CD14-positive monocyte (primary cell): ENCODE results near the gene MLLT1. TPM values are rescaled to one million over a fixed set of nuclear protein-coding genes. Genes with fewer than 3 reads are reported as not detected.

ENCODE experiments used
- DNase-seq, 3 donors: peaks; one replicate each; pipeline ENCODE4 v3.0.0-alpha.2; 2011 to 2022
- H2AFZ ChIP-seq: 2 replicates; pipeline ENCODE4 v1.6.0; 2012; ENCODE audit warnings: mild to moderate bottlenecking, low read depth, low read length, inconsistent platforms; ENCODE audit not compliant: insufficient read depth, poor library complexity, severe bottlenecking
- H3K27ac ChIP-seq, 2 donors: 1 replicate in 1 of 2; 2 replicates in 1 of 2; pipeline ENCODE4 v1.5.1; 2012 to 2013; ENCODE audit warnings: low read length in 2 of 2, control low read depth in 1 of 2, inconsistent platforms in 1 of 2, low read depth in 1 of 2, mild to moderate bottlenecking in 1 of 2
- H3K27me3 ChIP-seq, 2 donors: one replicate each; pipeline versions ENCODE4 v1.6.0 to v1.6.1; 2011 to 2013; ENCODE audit warnings: low read length in 2 of 2; ENCODE audit not compliant: control insufficient read depth in 2 of 2, insufficient read depth in 2 of 2
- H3K36me3 ChIP-seq, 2 donors: replicated peaks in 1 of 2; 1 replicate in 1 of 2; 2 replicates in 1 of 2; pipeline versions ENCODE4 v1.5.1 to v1.6.1; 2012 to 2013; ENCODE audit warnings: low read length in 2 of 2, control low read depth in 1 of 2, inconsistent platforms in 1 of 2, mild to moderate bottlenecking in 1 of 2; ENCODE audit not compliant: insufficient read depth in 2 of 2, control insufficient read depth in 1 of 2
- H3K4me1 ChIP-seq, 2 donors: 1 replicate in 1 of 2; 2 replicates in 1 of 2; pipeline versions ENCODE4 v1.5.1 to v1.6.1; 2012 to 2013; ENCODE audit warnings: low read length in 2 of 2, control low read depth in 1 of 2, inconsistent platforms in 1 of 2, mild to moderate bottlenecking in 1 of 2, moderate library complexity in 1 of 2; ENCODE audit not compliant: insufficient read depth in 2 of 2, control insufficient read depth in 1 of 2
- H3K4me2 ChIP-seq: replicated peaks from 2 replicates; pipeline ENCODE3; 2012; ENCODE audit warnings: low read length, moderate library complexity, mild to moderate bottlenecking; ENCODE audit not compliant: poor library complexity, severe bottlenecking; ENCODE audit errors: extremely low read depth
- H3K4me3 ChIP-seq, 3 experiments: fragments of 200-600 bp in 1 of 3; sonication (generic) in 1 of 3; replicated peaks in 1 of 3; 1 replicate in 2 of 3; 2 replicates in 1 of 3; pipeline ENCODE4 v1.5.1; 2011 to 2013; ENCODE audit warnings: low read length in 3 of 3, mild to moderate bottlenecking in 3 of 3, control low read depth in 2 of 3, low read depth in 2 of 3, inconsistent platforms in 1 of 3, moderate library complexity in 1 of 3
- H3K79me2 ChIP-seq: 2 replicates; pipeline ENCODE4 v1.6.0; 2012; ENCODE audit warnings: mild to moderate bottlenecking, control low read depth, inconsistent platforms, low read length, moderate library complexity; ENCODE audit not compliant: insufficient read depth
- H3K9ac ChIP-seq: 2 replicates; pipeline ENCODE4 v1.6.0; 2017; ENCODE audit warnings: low read length, mild to moderate bottlenecking; ENCODE audit not compliant: insufficient read depth, poor library complexity, severe bottlenecking
- H3K9me3 ChIP-seq, 2 donors: replicated peaks in 1 of 2; 1 replicate in 1 of 2; 2 replicates in 1 of 2; pipeline versions ENCODE4 v1.5.1 to v1.6.1; 2012 to 2013; ENCODE audit warnings: low read length in 2 of 2, control low read depth in 1 of 2; ENCODE audit not compliant: control insufficient read depth in 1 of 2, insufficient read depth in 1 of 2
- H4K20me1 ChIP-seq: 2 replicates; pipeline ENCODE4 v1.6.0; 2012; ENCODE audit warnings: mild to moderate bottlenecking, low read length, control low read depth, moderate library complexity; ENCODE audit not compliant: insufficient read depth
- H3K27ac Mint-ChIP-seq, 7 donors: one replicate each; pipeline ENCODE4 v1.8.0; 2020; ENCODE audit warnings: mild to moderate bottlenecking in 7 of 7, mixed read lengths in 7 of 7, moderate library complexity in 6 of 7, inconsistent platforms in 2 of 7
- H3K27me3 Mint-ChIP-seq, 3 donors: one replicate each; pipeline ENCODE4 v1.8.0; 2021 to 2022; ENCODE audit warnings: low read depth in 3 of 3, mild to moderate bottlenecking in 3 of 3, mixed read lengths in 3 of 3, moderate library complexity in 3 of 3, inconsistent platforms in 1 of 3
- H3K36me3 Mint-ChIP-seq, 2 donors: one replicate each; pipeline ENCODE4 v1.8.0; 2020; ENCODE audit warnings: mixed read lengths in 2 of 2, inconsistent platforms in 1 of 2, mild to moderate bottlenecking in 1 of 2
- H3K4me1 Mint-ChIP-seq: one replicate; pipeline ENCODE4 v1.8.0; 2020; ENCODE audit warnings: mild to moderate bottlenecking, mixed read lengths
- H3K4me3 Mint-ChIP-seq, 2 donors: one replicate each; pipeline ENCODE4 v1.8.0; 2020; ENCODE audit warnings: mild to moderate bottlenecking in 2 of 2, mixed read lengths in 2 of 2, moderate library complexity in 1 of 2
- H3K9me3 Mint-ChIP-seq, 7 donors: one replicate each; pipeline ENCODE4 v1.8.0; 2020 to 2022; ENCODE audit warnings: mixed read lengths in 7 of 7, mild to moderate bottlenecking in 6 of 7, moderate library complexity in 6 of 7, inconsistent platforms in 2 of 7
- CTCF ChIP-seq: fragments of 200-600 bp; IDR thresholded peaks from one replicate; pipeline ENCODE4 v1.8.0; 2022; ENCODE audit warnings: antibody characterized with exemption, mild to moderate bottlenecking
- WGBS: methylation state at CpG from one replicate; pipeline ENCODE4 v1.1.5; 2013; ENCODE audit warnings: missing lambda C conversion rate; ENCODE audit not compliant: insufficient coverage; 5-methylcytosine and 5-hydroxymethylcytosine counted together
- intact Hi-C, 2 donors: fragments of 100-400 bp; cut with micrococcal nuclease; formaldehyde crosslinking; loops; one replicate each; pipeline versions ENCODE4 v1.15.0 to v1.15.1; 2023
- polyA plus RNA-seq, 3 donors: library from polyadenylated mRNA; depleted of rRNA in 1 of 3; unstranded in 2 of 3; stranded (reverse) in 1 of 3; fragments of 300-500 nt in 2 of 3; fragments of >200 nt in 1 of 3; fragmentation: Illumina TruSeq in 2 of 3; gene quantifications; 1 replicate in 2 of 3; 2 replicates in 1 of 3; pipeline ENCODE4 v1.2.3, GENCODE V29; 2012 to 2021

The MLLT1 gene
- polyA plus RNA-seq, 3 donors = 0.65 to 17.3 (median 0.99) TPM

DNA sequence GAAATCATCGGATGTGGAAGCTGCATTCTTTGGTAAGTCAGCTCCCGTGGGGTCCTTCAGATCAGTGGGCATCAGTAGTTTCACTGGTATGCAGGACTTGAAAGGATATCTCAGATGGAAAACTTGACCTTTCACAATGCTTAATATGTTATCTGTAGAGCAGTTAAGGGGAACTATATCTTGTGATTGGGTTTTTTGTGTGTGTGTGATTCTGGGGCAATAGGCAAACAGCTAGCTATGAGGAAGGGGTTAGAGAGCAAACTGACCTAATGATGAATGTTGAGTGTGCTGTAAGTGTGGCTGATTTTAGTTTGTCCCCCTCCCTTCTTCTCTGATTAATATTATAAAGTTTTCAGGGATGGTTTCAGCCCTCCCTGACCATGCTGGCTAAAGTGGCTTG, 91.0 kb downstream of the MLLT1 start:
- H3K4me3 ChIP-seq = no peak overlapping the region
- no peak for DNase-seq
- H2AFZ ChIP-seq = no peak overlapping the region
- H3K36me3 Mint-ChIP-seq = peaks cover 0 to 9% of the 10 kb centered on the region in 2 donors
- H3K4me1 ChIP-seq = no peaks in the 10 kb centered on the region
- no peaks in the 10 kb centered on the region for H4K20me1 ChIP-seq
- WGBS = 100% methylated on average over 1 of the region's 2 CpGs
- no peak overlapping the region for H3K9ac ChIP-seq
- H3K4me3 Mint-ChIP-seq = no peak overlapping the region
- no peak overlapping the region for H3K4me2 ChIP-seq
- intact Hi-C loops = no loop called here
- H3K79me2 ChIP-seq = no peaks in the 10 kb centered on the region
- no peaks in the 10 kb centered on the region for H3K36me3 ChIP-seq
- H3K4me1 Mint-ChIP-seq = no peaks in the 10 kb centered on the region
- H3K27ac ChIP-seq = no peak overlapping the region
- peaks cover 2 to 10% (median 3%) of the 10 kb centered on the region in 3 donors for H3K27me3 Mint-ChIP-seq
- H3K9me3 ChIP-seq = peaks cover 21 to 39% of the 10 kb centered on the region in 2 donors
- TF ChIP-seq CTCF = no peak
- no peaks in the 10 kb centered on the region for H3K27me3 ChIP-seq
- peaks cover 27 to 60% (median 47%) of the 10 kb centered on the region in 7 donors for H3K9me3 Mint-ChIP-seq
- H3K27ac Mint-ChIP-seq = no peak overlapping the region

DNA sequence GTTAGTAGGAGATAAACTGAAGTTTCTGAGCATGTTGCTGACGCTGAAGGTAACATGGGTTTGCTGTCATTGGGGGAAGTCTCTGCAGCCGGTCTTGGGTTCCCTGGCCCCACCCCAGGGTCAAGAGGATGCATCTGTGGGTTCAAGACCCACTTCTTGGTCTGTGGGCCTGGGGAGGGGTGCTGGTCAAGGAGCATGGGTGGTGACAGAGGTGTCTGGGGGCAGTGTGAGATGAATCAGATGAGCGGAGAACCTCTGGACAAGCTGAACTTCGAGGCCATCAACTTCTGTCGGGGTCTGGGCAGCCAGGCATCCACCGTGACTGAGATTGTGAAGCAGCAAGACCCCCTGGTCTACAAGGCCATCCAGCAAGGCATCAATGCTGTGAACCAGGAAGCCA, 92.4 kb downstream of the MLLT1 start:
- intact Hi-C loops = no loop called here
- peak overlapping the region in 1 of 7 donors; percentile 43 for H3K27ac Mint-ChIP-seq
- no peak for DNase-seq
- peaks cover 23 to 47% (median 39%) of the 10 kb centered on the region in 7 donors for H3K9me3 Mint-ChIP-seq
- Histone ChIP-seq H3K9ac (no peak overlapping the region), H3K4me2 (no peak overlapping the region), H3K27ac (no peak overlapping the region), H3K4me3 (no peak overlapping the region), H2AFZ (no peak overlapping the region), H4K20me1 (no peaks in the 10 kb centered on the region), H3K27me3 (no peaks in the 10 kb centered on the region), H3K79me2 (no peaks in the 10 kb centered on the region), H3K9me3 (peaks cover 21 to 37% of the 10 kb centered on the region in 2 donors), H3K36me3 (no peaks in the 10 kb centered on the region), H3K4me1 (no peaks in the 10 kb centered on the region)
- H3K4me1 Mint-ChIP-seq = no peaks in the 10 kb centered on the region
- H3K36me3 Mint-ChIP-seq = peaks cover 0 to 2% of the 10 kb centered on the region in 2 donors
- H3K27me3 Mint-ChIP-seq = peaks cover 7 to 10% (median 8%) of the 10 kb centered on the region in 3 donors
- no peak for TF ChIP-seq CTCF
- peak overlapping the region in 1 of 2 donors; percentile 24 for H3K4me3 Mint-ChIP-seq
- 83% methylated on average over 6 of the region's 6 CpGs for WGBS
